SH-SY5Y (cell line): Measurements from ENCODE around the gene TCP1.

Experiments used
- GATA2 ChIP-seq: IDR thresholded peaks from 2 replicates; pipeline ENCODE4 v1.6.1; 2011; ENCODE audit warnings: mild to moderate bottlenecking, low read depth, low read length
- GATA3 ChIP-seq: IDR thresholded peaks from 2 replicates; pipeline ENCODE4 v1.6.1; 2011; ENCODE audit warnings: low read depth, mild to moderate bottlenecking, low read length, moderate library complexity

TCP1 gene

DNA sequence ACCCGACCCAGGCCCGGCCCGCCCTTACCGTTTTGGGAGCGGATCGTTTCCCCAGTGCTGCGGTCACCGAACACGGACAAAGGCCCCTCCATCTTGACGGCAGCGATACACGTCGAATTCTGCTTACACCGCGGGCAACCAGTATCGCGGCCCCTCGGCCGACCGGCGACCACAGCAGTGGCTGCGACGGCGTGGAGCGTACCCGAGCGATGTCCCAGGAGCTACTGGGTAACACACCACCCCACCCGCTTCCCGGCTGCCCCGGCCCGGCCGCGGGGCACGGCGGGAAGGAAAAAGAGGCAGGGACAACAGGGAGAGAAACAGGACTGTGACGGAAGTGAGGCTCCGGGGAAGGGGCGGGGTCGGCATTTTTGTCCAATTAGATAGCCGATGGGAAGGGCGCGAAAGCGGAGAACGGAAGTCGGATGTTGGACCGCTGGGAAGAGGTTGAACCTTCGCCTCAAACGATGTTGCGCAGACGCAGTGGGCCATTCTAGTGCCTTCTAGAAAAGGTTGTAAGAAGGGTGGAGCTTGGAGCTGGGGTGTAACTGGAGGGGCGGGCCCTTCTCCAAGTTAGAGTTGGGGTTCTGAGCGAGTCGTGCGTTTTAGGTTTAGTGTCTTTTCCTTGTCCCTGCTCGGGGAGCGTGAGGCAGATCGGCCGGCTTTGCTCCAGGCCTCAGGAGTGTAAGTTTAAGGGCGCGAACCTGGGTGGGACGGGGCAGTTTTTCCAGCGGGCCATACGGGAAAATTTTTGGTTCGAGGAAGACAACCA, at the start of gene TCP1:
Gene TCP1 (minus strand): TSS at position 226 of the 772 bp plus-strand sequence. CDS start 134 bp downstream, at position 92.
- TF ChIP-seq GATA2, result no peak
- no peak for TF ChIP-seq GATA3

DNA sequence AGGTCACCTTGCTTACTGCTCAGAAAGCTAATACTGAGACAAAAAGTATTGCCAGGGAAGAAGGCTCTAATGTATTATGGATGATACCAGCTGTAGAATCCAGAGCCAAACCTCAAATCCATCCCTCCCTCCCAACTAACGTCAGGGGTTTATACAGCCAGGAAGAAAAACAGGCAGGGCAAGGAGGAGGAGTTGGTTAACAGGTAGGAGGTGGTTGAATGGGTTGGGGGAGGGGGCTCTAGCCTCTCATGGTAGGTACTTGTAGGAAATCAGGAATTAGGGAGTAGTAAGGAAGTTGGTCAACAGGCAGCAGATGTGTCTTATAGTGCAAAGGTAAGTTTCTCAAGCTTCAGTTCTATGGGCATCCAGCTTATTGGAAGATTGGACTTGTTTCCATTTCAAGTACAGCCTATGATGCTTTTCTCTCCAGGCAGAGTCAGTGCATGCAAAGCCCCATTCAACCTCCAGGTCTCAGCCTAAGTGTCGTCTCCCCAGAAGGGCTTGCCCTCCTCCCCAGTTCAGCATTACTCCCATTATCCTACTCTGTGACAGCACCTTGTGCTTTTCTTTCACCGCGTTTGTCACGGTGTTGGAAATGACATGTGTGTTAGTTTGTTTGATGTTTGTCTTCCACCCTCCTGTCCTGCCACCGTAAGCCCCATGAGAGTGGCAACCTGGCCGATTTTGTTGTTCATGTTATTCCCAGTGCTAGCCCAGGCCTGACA, 48.8 kb upstream of the TCP1 start:
- TF ChIP-seq GATA3 (no peak), GATA2 (no peak)

DNA sequence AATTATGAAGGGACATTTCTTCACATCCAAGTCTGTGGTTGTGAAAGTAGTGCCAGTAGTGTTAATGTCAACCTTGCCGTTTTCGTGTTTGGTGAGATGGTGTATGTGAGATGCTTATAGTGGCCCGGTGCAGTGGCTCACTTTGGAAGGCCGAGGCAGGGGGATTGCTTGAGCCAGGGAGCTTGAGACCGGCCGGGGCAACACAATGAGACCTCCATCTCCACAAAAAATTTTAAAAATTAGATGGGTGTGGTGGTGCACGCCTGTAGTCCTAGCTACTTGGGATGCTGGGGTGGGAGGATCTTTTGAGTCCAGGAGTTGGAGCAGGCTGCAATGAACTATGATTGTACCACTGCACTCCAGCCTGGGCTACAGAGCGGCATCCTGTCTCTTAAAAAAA, 48.1 kb upstream of the TCP1 start:
- no peak for TF ChIP-seq GATA2
- no peak for TF ChIP-seq GATA3

DNA sequence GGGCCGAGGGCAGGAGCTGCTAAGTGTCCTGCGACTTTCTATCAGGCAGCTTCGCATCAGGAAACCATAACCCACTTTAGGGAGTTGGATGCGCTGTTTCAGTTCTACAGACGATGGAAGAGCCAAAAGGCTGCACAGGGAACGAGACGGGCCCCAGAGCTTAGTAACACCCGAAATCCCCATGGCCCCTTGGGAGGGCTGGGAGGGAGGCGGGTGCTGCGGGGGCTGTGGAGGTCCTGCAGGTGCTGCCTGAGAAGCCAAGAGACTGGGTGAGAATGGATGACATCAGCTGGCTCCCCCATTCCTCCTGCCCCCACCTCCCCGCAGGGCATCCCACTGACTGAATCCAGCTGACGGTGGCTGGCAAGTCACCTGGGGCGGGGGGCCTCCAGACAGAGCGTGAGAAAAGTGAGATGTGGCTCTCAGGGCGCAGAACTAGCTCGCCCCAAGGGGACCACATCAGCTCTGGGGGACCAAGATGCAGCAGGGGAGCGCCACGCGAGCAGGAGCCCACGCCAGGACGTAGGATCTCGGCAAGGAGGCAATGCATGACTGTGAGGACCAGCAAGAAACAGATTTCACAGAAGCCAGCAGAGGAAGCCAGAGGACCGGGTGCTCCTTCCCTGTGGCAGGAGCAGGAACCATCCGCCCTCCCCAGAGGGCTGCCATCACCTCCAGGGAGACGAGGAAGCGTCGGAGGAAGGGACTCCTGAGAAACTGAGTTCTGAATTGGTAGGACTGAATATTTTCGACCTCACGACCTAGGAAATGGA, 47.5 kb upstream of the TCP1 start:
- no peak for TF ChIP-seq GATA3

DNA sequence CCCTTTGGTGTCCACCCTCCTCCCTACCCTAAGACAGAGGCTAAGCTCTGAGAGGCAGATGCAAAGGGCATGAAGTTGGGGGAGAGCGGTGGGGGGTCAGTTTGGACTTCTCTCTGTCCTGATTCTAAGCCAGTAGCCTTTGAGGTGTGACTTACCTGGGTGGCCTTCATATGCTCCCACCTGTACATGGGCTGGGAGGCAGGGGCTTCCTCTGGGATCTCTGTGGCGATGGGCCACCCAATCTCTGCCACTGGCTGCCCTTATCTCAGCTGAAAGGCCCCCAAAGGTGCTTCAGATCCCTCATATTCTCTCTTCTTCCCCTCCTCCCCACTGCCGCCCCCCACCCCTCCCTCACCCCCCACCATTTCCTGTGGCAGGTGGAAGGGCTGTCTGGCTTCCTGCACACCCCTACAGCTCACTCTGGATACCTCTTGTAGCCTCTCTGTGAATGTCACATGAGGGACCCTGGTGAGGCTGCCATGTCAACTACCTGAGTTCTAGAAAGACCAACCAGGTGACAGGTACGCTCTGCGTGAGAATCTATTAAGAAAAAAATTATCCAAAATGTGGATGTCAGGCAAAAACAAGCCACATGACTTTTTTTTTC, 44.7 kb upstream of the TCP1 start:
- TF ChIP-seq GATA2 (no peak), GATA3 (no peak)

DNA sequence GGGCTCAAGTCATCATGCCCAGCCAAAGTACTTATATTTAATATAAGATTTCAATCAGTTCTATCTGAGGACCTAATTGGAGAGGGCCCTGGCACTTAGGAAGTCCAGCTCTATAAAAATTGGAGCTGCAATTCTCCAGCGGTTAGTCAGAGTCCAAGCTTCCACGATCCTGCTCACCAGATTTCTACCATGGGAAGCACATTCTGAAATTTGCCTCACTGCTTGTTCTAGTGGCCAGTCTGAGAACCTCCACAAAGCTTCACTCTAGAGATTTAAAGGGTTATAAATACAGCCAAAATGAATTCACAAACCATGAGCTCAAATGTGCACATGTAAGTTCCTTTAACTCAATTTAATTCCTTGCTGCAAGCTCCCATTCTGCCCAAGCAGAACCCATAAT, 44.2 kb upstream of the TCP1 start:
- TF ChIP-seq GATA3, result no peak
- no peak for TF ChIP-seq GATA2

DNA sequence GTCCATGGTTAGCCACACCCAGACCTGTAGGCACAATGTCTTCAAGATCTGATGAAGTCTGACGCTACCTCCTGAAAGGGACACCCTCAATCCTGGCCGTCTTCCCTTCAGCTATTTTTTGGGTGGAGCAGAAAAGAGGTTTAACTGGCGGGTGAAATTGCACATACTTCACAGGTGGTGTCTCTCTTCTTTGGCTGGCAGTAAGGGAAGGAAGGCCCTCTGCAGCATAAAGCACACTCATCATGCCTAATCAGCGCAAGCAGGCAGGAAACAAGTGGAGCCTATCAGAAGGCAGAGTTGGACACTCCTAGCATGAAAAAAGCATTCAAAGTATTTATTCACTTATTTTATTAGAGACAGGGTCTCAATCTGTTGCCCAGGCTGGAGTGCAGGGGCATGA, 43.5 kb upstream of the TCP1 start:
- TF ChIP-seq GATA3, result no peak
- TF ChIP-seq GATA2, result no peak

DNA sequence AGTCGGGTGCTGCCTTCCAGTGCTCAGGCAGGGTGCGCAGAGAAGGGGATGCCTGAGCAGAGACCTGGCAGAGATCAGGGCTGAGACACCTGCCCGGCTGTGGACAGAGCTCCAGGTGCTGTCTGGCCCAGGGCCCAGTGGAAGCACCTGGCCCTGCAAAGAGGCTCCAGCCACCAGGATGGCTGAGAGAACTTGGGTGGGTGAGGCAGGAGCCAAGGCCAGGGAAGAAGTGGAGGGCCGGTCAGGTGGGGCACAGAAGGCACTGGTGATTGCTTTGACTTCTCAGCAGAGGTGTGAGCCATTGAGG, 41.9 kb upstream of the TCP1 start:
- TF ChIP-seq GATA2 (no peak), GATA3 (no peak)

DNA sequence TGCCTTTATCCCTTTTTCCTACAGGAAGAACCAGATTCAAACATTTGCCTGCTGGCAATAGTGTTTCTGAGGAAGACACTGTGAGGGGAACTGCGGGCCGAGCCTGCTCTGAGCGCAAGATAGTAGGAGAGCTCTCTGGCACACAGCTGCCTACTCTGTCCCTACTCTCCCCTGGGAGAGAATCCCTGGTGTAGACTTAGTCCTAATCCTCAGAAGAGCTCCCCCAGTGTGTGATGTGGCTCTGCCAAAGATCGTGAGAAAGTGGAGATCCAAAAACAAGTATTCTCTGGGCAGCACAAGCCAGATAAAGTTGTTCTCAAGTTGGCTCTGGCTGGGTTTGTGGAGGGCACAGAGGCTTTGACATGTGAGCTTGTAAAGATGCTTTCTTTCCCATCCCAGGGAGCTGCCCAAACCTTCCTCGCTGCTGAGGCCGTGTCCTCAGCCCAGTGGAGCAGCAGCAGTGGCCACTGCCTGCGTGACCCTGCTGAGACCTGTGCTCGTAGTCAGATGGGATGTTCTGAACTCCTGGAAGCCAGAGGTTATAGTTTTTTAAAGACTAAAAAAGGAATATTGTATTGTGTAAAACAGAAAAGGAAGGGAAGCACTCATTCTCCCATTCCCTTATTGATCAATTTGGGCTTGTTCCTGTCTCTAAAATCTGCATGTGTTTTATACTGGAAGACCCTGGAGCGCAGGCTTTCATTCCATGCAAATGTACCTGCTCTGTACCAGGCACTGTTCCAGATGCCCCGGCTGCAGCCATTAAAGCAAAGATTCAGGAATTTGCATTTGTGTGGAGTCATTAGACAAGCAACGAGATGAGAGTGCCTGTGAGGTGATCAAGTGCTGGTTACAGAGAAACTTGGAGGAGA, 41.3 kb upstream of the TCP1 start:
- TF ChIP-seq GATA2 (no peak), GATA3 (no peak)

DNA sequence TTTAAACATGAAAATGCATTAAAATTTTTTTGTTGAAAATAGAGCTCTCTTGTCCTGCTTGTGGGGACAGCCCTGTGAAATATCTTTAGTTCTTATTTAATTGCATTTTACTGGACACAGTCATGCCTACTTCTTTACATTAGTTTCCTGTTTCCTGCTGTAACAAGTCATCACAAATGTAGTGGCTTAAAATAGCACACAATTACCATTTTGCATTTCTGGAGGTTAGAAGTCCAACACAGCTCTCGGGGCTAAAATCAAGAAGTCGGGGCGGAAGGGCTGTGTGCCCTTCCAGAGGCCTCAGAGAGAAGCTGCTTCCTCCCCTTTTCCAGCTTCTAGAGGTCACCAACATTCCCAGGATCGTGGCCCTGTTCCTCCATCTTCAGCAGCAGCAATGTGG, 40.1 kb upstream of the TCP1 start:
- TF ChIP-seq GATA3 (no peak), GATA2 (no peak)

DNA sequence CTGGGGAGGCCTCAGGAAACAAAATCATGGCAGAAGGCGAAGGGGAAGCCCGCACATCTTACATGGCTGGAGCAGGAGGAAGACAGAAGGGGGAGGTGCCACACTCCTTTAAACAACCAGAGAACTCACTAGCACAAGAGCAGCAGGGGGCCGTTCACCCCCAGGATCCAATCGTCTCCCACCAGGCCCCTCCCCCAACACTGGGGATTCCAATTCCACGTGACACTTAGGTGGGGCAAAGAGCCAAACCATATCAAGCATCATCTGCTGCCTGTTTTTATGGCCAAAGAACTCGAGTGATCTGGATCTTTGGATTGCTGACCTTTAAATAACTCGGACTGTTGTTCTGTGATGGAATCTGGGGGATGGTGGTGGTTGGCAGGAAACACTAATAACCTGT, 38.7 kb upstream of the TCP1 start:
- TF ChIP-seq GATA2 (no peak), GATA3 (no peak)

DNA sequence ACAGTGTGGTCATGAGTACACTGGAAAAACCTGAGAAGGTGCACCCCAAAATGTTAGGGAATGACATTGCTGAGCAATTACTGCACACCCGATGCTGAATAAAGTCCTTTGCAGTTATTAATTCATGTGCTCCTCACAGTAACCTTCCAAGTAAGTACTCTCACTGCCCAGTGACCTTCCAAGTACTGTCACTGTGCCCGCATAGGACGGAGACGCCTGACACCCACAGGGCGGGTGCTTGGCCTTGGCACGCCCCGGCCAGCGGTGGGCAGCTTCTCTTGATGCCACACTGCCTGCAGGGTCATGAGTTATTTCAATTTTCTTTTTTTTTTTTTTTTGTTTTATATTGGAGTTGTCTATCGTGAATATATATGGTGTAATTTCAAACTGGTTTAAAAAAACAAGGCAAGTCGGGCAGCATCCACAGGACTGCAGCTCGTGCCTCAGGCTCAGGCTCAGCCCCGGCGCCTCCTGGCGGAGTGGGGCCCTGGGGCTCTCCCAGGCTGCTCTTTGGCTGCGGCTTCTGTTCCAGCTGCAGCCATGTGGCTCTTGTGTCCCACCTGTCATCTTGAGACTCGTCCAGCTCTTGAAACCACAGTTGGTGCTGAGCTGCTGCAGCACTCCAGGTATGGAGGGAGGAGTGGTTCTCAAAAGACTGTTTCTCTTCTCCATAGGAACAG, 37.7 kb upstream of the TCP1 start:
- no peak for TF ChIP-seq GATA2
- TF ChIP-seq GATA3, result no peak

DNA sequence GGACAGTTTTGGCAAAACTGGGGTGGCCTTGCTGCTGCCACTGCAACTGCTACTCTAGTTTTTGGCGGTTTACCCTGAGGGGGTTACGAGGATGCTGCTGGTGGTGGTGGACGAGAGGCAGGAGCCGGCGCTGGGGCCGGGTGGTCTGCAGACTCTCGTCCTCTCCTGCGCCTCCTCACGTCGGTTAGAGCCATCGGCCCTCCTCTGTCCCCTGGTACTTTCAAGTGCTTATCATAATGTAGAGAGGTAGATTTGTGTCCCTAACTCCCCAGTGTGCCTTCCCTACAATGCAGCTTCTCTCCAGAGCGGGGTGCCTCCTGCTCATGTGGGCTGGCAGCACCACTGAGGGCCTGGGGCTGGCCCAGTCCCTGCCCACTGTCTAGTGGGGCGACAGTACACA, 36.6 kb upstream of the TCP1 start:
- TF ChIP-seq GATA3 (no peak), GATA2 (no peak)

DNA sequence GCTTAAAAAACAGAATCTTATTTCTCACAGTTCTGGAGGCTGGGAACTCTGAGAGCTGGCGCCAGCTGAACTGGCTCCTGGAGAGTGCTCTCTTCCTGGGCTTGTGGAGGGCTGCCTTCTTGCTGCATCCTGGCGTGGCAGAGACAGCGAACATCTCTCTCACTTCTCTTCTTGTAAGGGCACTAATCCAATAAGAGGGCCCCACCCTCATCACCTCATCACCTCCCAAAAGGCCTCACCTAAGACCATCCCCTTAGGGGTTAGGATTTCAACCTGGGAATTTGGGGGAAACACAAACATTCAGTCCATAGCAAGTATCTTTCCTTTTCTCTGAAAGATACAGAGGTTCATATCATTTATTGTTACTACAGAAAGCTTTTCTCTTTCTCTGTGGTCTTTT, 34.6 kb upstream of the TCP1 start:
- TF ChIP-seq GATA2 (no peak), GATA3 (no peak)
